Measurements from ENCODE around the gene DGKG. TPM values are rescaled to one million over a fixed set of nuclear protein-coding genes. Genes with fewer than 3 reads are reported as not detected.
A peak's percentile ranks its signal among the peaks of the same experiment; 100 is the strongest.

The DGKG gene
- total and polyA plus RNA-seq, 9 of the 15 experiments (the other 6 are each of a cell fraction or from before 2014, with no cell fraction given): 0.01 to 0.36 (median 0.15) TPM

GRCh38 chr3:186133980-186134379, 228.1 kb downstream of the DGKG start:
- ChIA-PET CTCF (ENCODE audit: low intra/inter-chr PET ratio) (interaction anchor here (0.6 kb wide), 1 partner anchor 148 kb away, joined by 3 read pairs; no protein-coding TSS in a partner anchor), POLR2A (interaction anchor here (1.0 kb wide), 1 partner anchor 26 kb away, joined by 4 read pairs; no protein-coding TSS in a partner anchor)
- Histone ChIP-seq H3K79me2 (ENCODE audit: control insufficient read depth, insufficient read depth, low read length) (no peaks in the 10 kb centered on the region), H3K27me3 (ENCODE audit: control insufficient read depth in 2 of 2, insufficient read depth in 2 of 2, low read length in 2 of 2) (peaks cover 46 to 61% of the 10 kb centered on the region in 2 experiments), H3K4me1 (replicated peaks in 1 of 2; ENCODE audit: control insufficient read depth in 2 of 2, insufficient read depth in 2 of 2, low read length in 2 of 2) (no peaks in the 10 kb centered on the region; a peak in 1 of 5 replicates), H3K36me3 (ENCODE audit: control insufficient read depth, insufficient read depth, low read length) (no peaks in the 10 kb centered on the region), H4K20me1 (replicated peaks; ENCODE audit: control insufficient read depth, insufficient read depth, low read length) (0 out of 2 replicates have a peak, but pooled peaks cover 8% of the 10 kb centered on the region), H3K9me3 (replicated peaks; ENCODE audit: control insufficient read depth, insufficient read depth, low read depth, low read length) (no peaks in the 10 kb centered on the region), H3K9me1 (ENCODE audit: control insufficient read depth, insufficient read depth, low read length) (no peaks in the 10 kb centered on the region), H3K4me2 (ENCODE audit: insufficient read depth, low read length) (no peak overlapping the region), H3K9ac (ENCODE audit: insufficient read depth in 1 of 2, low read depth in 2 of 2, low read length in 2 of 2) (no peak overlapping the region), H3K4me3 (no peak overlapping the region), H2AFZ (ENCODE audit: low read depth, low read length) (no peak overlapping the region), H3K27ac (ENCODE audit: extremely low read depth, low read depth, low read length) (no peak overlapping the region)
- no peak for TF ChIP-seq CHD2 (IDR thresholded peaks at IDR 0.05; ENCODE audit: low read depth, low read length)
- no peak for TF ChIP-seq ZBTB1 (CRISPR knock-in tag; IDR thresholded peaks at IDR 0.05; ENCODE audit: borderline replicate concordance, low read depth)
- TF ChIP-seq NR2C1 (IDR thresholded peaks at IDR 0.05): peak; percentile 36; the same call in 1 of the 2 replicates
- TF ChIP-seq NR2C1 (tag; IDR thresholded peaks at IDR 0.05): peak; percentile 55; the same call in 1 of the 2 replicates
- no peak for TF ChIP-seq ARID3B (CRISPR knock-in tag; IDR thresholded peaks at IDR 0.05; ENCODE audit: borderline replicate concordance)
- no peak for TF ChIP-seq NR4A1 (CRISPR knock-in tag; IDR thresholded peaks at IDR 0.05)
- no peak for TF ChIP-seq NR4A1 (tag; IDR thresholded peaks at IDR 0.05)
- TF ChIP-seq NR2C2 (CRISPR knock-in tag; IDR thresholded peaks at IDR 0.05): no peak
- TF ChIP-seq NR2C2 (tag; IDR thresholded peaks at IDR 0.05): peak; percentile 61; the same call in 1 of the 2 replicates
- no peak for TF ChIP-seq PKNOX1 (IDR thresholded peaks at IDR 0.05)
- TF ChIP-seq ZNF398 (CRISPR knock-in tag; IDR thresholded peaks at IDR 0.05): no peak
- no peak for TF ChIP-seq ZNF134 (CRISPR knock-in tag; conservative IDR thresholded peaks at IDR 0.05)
- TF ChIP-seq MAFK (IDR thresholded peaks at IDR 0.05; ENCODE audit: low read length): no peak
- TF ChIP-seq SNAPC5 (CRISPR knock-in tag; IDR thresholded peaks at IDR 0.05): no peak
- TF ChIP-seq MNT (conservative IDR thresholded peaks at IDR 0.05): no peak
- intact Hi-C loops (cut with micrococcal nuclease) (no loop called here), in situ Hi-C loops (cut with MboI) (no loop called here)
- BruUV-seq (replicated peaks): no TSS peak
- 0% methylated on average over 5 of the region's 5 CpGs for WGBS (ENCODE audit: insufficient coverage, low coverage, missing lambda C conversion rate)
- DNase-seq (ENCODE audit: extremely low read depth in 1 of 4, low spot score in 3 of 4) (no peak), ATAC-seq (peak; percentile 50; the same call in 2 of the 3 replicates), FAIRE-seq (no peak)
